ENCODE results near the gene SH3RF2.

GRCh38 chr5:146105477-146105876, 169.1 kb downstream of the SH3RF2 start, which contains the start of gene PLAC8L1:
- TF ChIP-seq CTCF (IDR thresholded peaks at IDR 0.05) (no peak), POLR2A (IDR thresholded peaks at IDR 0.05) (no peak)

Measured in ovary (tissue), 3 donors.